ENCODE data around the gene CEACAM8.
"Not testable (repeated sequence)": the region's sequence is repeated elsewhere in the genome, so short reads cannot be mapped to it uniquely, and the experiment has no call there.

CEACAM8 gene

GRCh38 chr19:42594617-42595489 is at the start of gene CEACAM8:
Gene CEACAM8, minus strand, starts transcription at chr19:42594924. Its CDS starts 96 bp downstream, at chr19:42594828.
- no peak for DNase-seq (ENCODE audit: low read depth in 2 of 2)

- DNase-seq (ENCODE audit: low read depth in 2 of 2), result not testable (repeated sequence)
These were observed 44.8 kb upstream of the CEACAM8 start for GRCh38 chr19:42639324-42640092.

GRCh38 chr19:42635233-42635539 is 40.5 kb upstream of the CEACAM8 start:
- DNase-seq (ENCODE audit: low read depth in 2 of 2), result no peak

GRCh38 chr19:42634409-42635232 is 39.9 kb upstream of the CEACAM8 start:
- peak in 1 of 2 experiments; percentile 3 for DNase-seq (ENCODE audit: low read depth in 2 of 2)

GRCh38 chr19:42629191-42629590 is 34.5 kb upstream of the CEACAM8 start:
- no peak for DNase-seq (ENCODE audit: low read depth in 2 of 2)

GRCh38 chr19:42628411-42629140 is 33.9 kb upstream of the CEACAM8 start:
- DNase-seq (ENCODE audit: low read depth in 2 of 2), result no peak

- no peak for DNase-seq (ENCODE audit: low read depth in 2 of 2)
These were observed 33.2 kb upstream of the CEACAM8 start for GRCh38 chr19:42627916-42628315.

- DNase-seq (ENCODE audit: low read depth in 2 of 2), result no peak
These were observed 31.5 kb upstream of the CEACAM8 start for GRCh38 chr19:42626181-42626580.

GRCh38 chr19:42619271-42619670 is 24.5 kb upstream of the CEACAM8 start:
- DNase-seq (ENCODE audit: low read depth in 2 of 2), result no peak

- no peak for DNase-seq (ENCODE audit: low read depth in 2 of 2)
These were observed 18.9 kb upstream of the CEACAM8 start for GRCh38 chr19:42613666-42614065.

GRCh38 chr19:42610401-42610915 is 15.7 kb upstream of the CEACAM8 start:
- DNase-seq (ENCODE audit: low read depth in 2 of 2), result not testable (repeated sequence)

- DNase-seq (ENCODE audit: low read depth in 2 of 2), result no peak
These were observed 12.1 kb upstream of the CEACAM8 start for GRCh38 chr19:42606660-42607351.

GRCh38 chr19:42601811-42602443 is 7.2 kb upstream of the CEACAM8 start:
- no peak for DNase-seq (ENCODE audit: low read depth in 2 of 2)

- no peak for DNase-seq (ENCODE audit: low read depth in 2 of 2)
These were observed 1.8 kb upstream of the CEACAM8 start for GRCh38 chr19:42596391-42597072.

- no peak for DNase-seq (ENCODE audit: low read depth in 2 of 2)
These were observed 937 bp upstream of the CEACAM8 start for GRCh38 chr19:42595550-42596172.

GRCh38 chr19:42589792-42590191 is 4.9 kb downstream of the CEACAM8 start:
- DNase-seq (ENCODE audit: low read depth in 2 of 2), result no peak

GRCh38 chr19:42584466-42584865 is 10.3 kb downstream of the CEACAM8 start:
- no peak for DNase-seq (ENCODE audit: low read depth in 2 of 2)

GRCh38 chr19:42577016-42577415 is 17.7 kb downstream of the CEACAM8 start:
- DNase-seq (ENCODE audit: low read depth in 2 of 2), result no peak

- no peak for DNase-seq (ENCODE audit: low read depth in 2 of 2)
These were observed 18.5 kb downstream of the CEACAM8 start for GRCh38 chr19:42576241-42576640.

Data from fibroblast of skin of left biceps (primary cell).